ENCODE data around the gene SAMD7. TPM values are rescaled to one million over a fixed set of nuclear protein-coding genes. Genes with fewer than 3 reads are reported as not detected.

Gene SAMD7
- total RNA-seq, 1 experiment from 2014 or later, result not detected

DNA sequence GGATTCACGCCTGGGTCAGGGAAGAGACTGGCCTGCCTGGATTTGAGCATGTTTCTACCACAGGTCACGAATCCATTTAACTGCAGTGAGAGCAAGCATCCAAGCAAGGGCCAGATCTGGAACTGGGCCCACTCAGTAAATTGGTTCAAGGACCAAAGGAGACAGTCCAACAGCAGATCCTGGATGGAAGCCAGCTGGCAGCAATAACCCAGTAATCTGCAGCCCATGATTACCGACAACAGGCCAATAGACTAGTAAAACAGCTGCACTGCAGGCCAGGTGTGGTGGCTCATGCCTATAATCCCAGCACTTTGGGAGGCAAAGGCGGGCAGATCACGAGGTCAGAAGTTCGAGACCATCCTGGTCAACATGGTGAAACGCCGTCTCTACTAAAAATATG lies 11.8 kb downstream of the SAMD7 start:
- Histone ChIP-seq H3K4me3 (ENCODE audit: low read depth in 2 of 2, low read length in 2 of 2) (no peak overlapping the region), H3K27ac (ENCODE audit: low read length) (no peak overlapping the region), H3K4me1 (ENCODE audit: control insufficient read depth, insufficient read depth, low read length) (no peaks in the 10 kb centered on the region), H3K36me3 (ENCODE audit: control insufficient read depth, insufficient read depth, low read length) (no peaks in the 10 kb centered on the region), H3K9me3 (ENCODE audit: control insufficient read depth, insufficient read depth, low read depth, low read length) (no peaks in the 10 kb centered on the region), H3K27me3 (ENCODE audit: control insufficient read depth, insufficient read depth, low read length) (0 out of 2 replicates have a peak, but pooled peaks cover 4% of the 10 kb centered on the region)
- intact Hi-C loops (cut with micrococcal nuclease; ENCODE audit: unreplicated experiment) (no loop called here), in situ Hi-C loops (cut with HindIII; ENCODE audit: low pct_unique_long_range_greater_than_20kb, low sequenced_read_pairs) (no loop called here)
- ATAC-seq (no peak), DNase-seq (ENCODE audit: low read depth, low spot score) (no peak)
- POLR2A ChIA-PET, result no interaction called here
- no peak for TF ChIP-seq SIN3A (IDR thresholded peaks at IDR 0.05; ENCODE audit: borderline replicate concordance, insufficient read depth, low read depth, low read length)
- no peak for TF ChIP-seq TCF7L2 (IDR thresholded peaks at IDR 0.05; ENCODE audit: low read depth, low read length)
- no peak for TF ChIP-seq POLR2AphosphoS5 (IDR thresholded peaks at IDR 0.05; ENCODE audit: low read depth, low read length)
- TF ChIP-seq, protein P1, sequence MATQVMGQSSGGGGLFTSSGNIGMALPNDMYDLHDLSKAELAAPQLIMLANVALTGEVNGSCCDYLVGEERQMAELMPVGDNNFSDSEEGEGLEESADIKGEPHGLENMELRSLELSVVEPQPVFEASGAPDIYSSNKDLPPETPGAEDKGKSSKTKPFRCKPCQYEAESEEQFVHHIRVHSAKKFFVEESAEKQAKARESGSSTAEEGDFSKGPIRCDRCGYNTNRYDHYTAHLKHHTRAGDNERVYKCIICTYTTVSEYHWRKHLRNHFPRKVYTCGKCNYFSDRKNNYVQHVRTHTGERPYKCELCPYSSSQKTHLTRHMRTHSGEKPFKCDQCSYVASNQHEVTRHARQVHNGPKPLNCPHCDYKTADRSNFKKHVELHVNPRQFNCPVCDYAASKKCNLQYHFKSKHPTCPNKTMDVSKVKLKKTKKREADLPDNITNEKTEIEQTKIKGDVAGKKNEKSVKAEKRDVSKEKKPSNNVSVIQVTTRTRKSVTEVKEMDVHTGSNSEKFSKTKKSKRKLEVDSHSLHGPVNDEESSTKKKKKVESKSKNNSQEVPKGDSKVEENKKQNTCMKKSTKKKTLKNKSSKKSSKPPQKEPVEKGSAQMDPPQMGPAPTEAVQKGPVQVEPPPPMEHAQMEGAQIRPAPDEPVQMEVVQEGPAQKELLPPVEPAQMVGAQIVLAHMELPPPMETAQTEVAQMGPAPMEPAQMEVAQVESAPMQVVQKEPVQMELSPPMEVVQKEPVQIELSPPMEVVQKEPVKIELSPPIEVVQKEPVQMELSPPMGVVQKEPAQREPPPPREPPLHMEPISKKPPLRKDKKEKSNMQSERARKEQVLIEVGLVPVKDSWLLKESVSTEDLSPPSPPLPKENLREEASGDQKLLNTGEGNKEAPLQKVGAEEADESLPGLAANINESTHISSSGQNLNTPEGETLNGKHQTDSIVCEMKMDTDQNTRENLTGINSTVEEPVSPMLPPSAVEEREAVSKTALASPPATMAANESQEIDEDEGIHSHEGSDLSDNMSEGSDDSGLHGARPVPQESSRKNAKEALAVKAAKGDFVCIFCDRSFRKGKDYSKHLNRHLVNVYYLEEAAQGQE (IDR thresholded peaks at IDR 0.05; ENCODE audit: insufficient read depth in 1 of 2, low read depth in 2 of 2, low read length in 1 of 2), result no peak
- TF ChIP-seq, protein P2, sequence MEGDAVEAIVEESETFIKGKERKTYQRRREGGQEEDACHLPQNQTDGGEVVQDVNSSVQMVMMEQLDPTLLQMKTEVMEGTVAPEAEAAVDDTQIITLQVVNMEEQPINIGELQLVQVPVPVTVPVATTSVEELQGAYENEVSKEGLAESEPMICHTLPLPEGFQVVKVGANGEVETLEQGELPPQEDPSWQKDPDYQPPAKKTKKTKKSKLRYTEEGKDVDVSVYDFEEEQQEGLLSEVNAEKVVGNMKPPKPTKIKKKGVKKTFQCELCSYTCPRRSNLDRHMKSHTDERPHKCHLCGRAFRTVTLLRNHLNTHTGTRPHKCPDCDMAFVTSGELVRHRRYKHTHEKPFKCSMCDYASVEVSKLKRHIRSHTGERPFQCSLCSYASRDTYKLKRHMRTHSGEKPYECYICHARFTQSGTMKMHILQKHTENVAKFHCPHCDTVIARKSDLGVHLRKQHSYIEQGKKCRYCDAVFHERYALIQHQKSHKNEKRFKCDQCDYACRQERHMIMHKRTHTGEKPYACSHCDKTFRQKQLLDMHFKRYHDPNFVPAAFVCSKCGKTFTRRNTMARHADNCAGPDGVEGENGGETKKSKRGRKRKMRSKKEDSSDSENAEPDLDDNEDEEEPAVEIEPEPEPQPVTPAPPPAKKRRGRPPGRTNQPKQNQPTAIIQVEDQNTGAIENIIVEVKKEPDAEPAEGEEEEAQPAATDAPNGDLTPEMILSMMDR (IDR thresholded peaks at IDR 0.05), result no peak
- CTCF ChIA-PET, result interaction anchor here (0.6 kb wide), 1 partner anchor 746 kb away, joined by 4 read pairs; no protein-coding TSS in a partner anchor
- BruUV-seq (replicated peaks), result no TSS peak

DNA sequence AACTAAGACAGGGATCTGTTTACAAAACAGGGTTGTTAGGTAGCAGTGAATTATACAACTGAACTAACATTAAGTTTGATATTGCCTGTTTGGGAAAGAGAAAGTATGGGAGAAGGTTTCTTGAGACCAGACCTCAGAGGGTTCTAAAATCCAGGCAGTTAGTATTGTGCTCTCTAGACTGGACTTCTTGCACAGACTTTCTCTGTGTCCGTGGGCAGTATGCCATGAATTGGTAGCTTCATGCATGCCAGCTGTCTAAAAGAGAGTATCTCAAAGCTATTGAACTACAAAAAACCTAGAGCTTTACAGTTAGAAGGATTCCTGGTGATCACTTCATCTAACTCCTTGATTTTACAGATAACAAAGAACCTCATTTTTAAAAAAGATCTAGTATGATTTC lies 12.5 kb downstream of the SAMD7 start:
- H3K4me1 ChIP-seq (ENCODE audit: control insufficient read depth, insufficient read depth, low read length), result no peaks in the 10 kb centered on the region
- intact Hi-C loops (cut with micrococcal nuclease; ENCODE audit: unreplicated experiment) (no loop called here), in situ Hi-C loops (cut with HindIII; ENCODE audit: low pct_unique_long_range_greater_than_20kb, low sequenced_read_pairs) (no loop called here)
- ChIA-PET CTCF (no interaction called here), POLR2A (no interaction called here)
- H3K27me3 ChIP-seq (ENCODE audit: control insufficient read depth, insufficient read depth, low read length), result peaks cover 4% of the 10 kb centered on the region; the same call in 1 of the 2 replicates
- H3K36me3 ChIP-seq (ENCODE audit: control insufficient read depth, insufficient read depth, low read length), result no peaks in the 10 kb centered on the region
- no peaks in the 10 kb centered on the region for H3K9me3 ChIP-seq (ENCODE audit: control insufficient read depth, insufficient read depth, low read depth, low read length)
- TF ChIP-seq, protein P1 (IDR thresholded peaks at IDR 0.05; ENCODE audit: insufficient read depth in 1 of 2, low read depth in 2 of 2, low read length in 1 of 2), result no peak
- no peak for TF ChIP-seq SIN3A (IDR thresholded peaks at IDR 0.05; ENCODE audit: borderline replicate concordance, insufficient read depth, low read depth, low read length)
- TF ChIP-seq POLR2AphosphoS5 (IDR thresholded peaks at IDR 0.05; ENCODE audit: low read depth, low read length), result no peak
- TF ChIP-seq, protein P2 (IDR thresholded peaks at IDR 0.05), result no peak
- no peak for TF ChIP-seq TCF7L2 (IDR thresholded peaks at IDR 0.05; ENCODE audit: low read depth, low read length)
- DNase-seq (ENCODE audit: low read depth, low spot score), result no peak
- no TSS peak for BruUV-seq (replicated peaks)
- H3K4me3 ChIP-seq (ENCODE audit: low read depth in 2 of 2, low read length in 2 of 2), result no peak overlapping the region
- no peak for ATAC-seq
- H3K27ac ChIP-seq (ENCODE audit: low read length), result no peak overlapping the region
